ENCODE measurements around the gene PSMD11.

GRCh38 chr17:32396343-32396742 is 48.0 kb upstream of the PSMD11 start:
- TF ChIP-seq POLR2A (IDR thresholded peaks at IDR 0.05) (no peak), CTCF (IDR thresholded peaks at IDR 0.05) (no peak)
